Stimulated activated naive B cell treated with anti-CD40 and anti-IgM and Interleukin-4, amounts not matched to agents 10 μg/mL and 1 μg/mL and 100 μg/mL, for 72 hours (primary cell): ENCODE data around the gene POLN.
A peak's percentile ranks its signal among the peaks of the same experiment; 100 is the strongest.

Source experiments
- ATAC-seq, 2 donors: fragments of 150-1000 bp; cut with Tn5 transposase; replicated peaks; 2 replicates each; pipeline ENCODE4 v1.10.0; 2021; ENCODE audit warnings: moderate library complexity in 1 of 2
- DNase-seq: peaks from one replicate; pipeline ENCODE4 v3.0.0; 2021
- H3K27ac Mint-ChIP-seq: one replicate; pipeline ENCODE4 v1.8.0; 2022; ENCODE audit warnings: mild to moderate bottlenecking, mixed read lengths
- H3K27me3 Mint-ChIP-seq, 2 donors: one replicate each; pipeline ENCODE4 v1.8.0; 2022; ENCODE audit warnings: mixed read lengths in 2 of 2
- H3K36me3 Mint-ChIP-seq, 2 donors: one replicate each; pipeline ENCODE4 v1.8.0; 2022; ENCODE audit warnings: mixed read lengths in 2 of 2, mild to moderate bottlenecking in 1 of 2
- H3K4me1 Mint-ChIP-seq, 2 donors: one replicate each; pipeline ENCODE4 v1.8.0; 2022; ENCODE audit warnings: mixed read lengths in 2 of 2, mild to moderate bottlenecking in 1 of 2
- H3K4me3 Mint-ChIP-seq, 2 donors: one replicate each; pipeline ENCODE4 v1.8.0; 2022; ENCODE audit warnings: mild to moderate bottlenecking in 2 of 2, mixed read lengths in 2 of 2, moderate library complexity in 1 of 2
- H3K9me3 Mint-ChIP-seq, 2 donors: one replicate each; pipeline ENCODE4 v1.8.0; 2022; ENCODE audit warnings: mixed read lengths in 2 of 2, mild to moderate bottlenecking in 1 of 2

The POLN gene

DNA sequence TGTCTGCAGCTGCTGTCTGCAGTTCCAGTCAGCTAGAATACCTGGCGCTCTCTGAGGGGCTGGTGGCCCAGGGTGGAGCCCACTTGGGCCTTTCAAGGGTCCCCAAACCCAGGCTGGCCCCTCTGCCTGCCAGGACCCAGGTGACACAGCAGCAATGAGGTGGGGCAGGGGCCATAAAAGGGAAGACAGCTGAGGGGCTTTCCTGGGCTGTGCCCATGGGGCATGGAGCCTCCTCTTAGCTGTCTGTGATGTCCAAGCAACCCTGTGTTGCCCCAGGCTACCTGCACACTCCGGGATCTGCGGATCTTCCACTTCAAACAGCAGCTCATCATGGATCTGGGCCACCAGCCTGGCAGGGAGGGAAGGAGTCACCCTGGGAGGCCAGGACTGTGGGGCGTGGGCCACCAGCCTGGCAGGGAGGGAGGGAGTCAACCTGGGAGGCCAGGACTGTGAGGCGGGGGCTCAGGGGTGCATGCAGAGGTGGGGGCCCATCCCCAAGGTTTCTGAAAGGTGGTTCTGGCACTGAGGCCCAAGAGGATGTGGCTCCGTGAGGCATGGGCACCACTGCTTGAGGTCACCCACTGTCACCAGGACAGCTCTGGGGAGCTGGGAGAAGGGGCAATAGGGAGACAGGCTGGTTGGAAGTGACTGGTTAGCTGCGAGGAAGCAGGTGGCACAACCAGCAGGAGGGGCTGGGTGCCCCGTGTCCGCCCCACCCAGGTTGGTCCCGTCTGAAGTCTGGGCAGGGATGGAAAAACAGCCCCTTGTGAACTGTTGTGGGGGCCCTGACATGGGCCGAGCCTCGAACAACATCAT lies 166.5 kb downstream of the POLN start:
- no peak overlapping the region for H3K4me3 Mint-ChIP-seq
- H3K27me3 Mint-ChIP-seq, result peaks cover 0 to 14% of the 10 kb centered on the region in 2 donors
- H3K27ac Mint-ChIP-seq, result no peak overlapping the region
- no peaks in the 10 kb centered on the region for H3K4me1 Mint-ChIP-seq
- no peak for DNase-seq
- H3K9me3 Mint-ChIP-seq, result peaks cover 0 to 1% of the 10 kb centered on the region in 2 donors
- no peaks in the 10 kb centered on the region for H3K36me3 Mint-ChIP-seq
- no peak for ATAC-seq

- H3K4me1 Mint-ChIP-seq, result no peaks in the 10 kb centered on the region
- DNase-seq (no peak), ATAC-seq (no peak)
- peaks cover 0 to 1% of the 10 kb centered on the region in 2 donors for H3K9me3 Mint-ChIP-seq
- H3K36me3 Mint-ChIP-seq, result no peaks in the 10 kb centered on the region
- no peak overlapping the region for H3K27ac Mint-ChIP-seq
- H3K27me3 Mint-ChIP-seq, result peaks cover 0 to 9% of the 10 kb centered on the region in 2 donors
- H3K4me3 Mint-ChIP-seq, result no peak overlapping the region
Observed at GRCh38 chr4:2074588-2074987, 167.3 kb downstream of the POLN start.

DNA sequence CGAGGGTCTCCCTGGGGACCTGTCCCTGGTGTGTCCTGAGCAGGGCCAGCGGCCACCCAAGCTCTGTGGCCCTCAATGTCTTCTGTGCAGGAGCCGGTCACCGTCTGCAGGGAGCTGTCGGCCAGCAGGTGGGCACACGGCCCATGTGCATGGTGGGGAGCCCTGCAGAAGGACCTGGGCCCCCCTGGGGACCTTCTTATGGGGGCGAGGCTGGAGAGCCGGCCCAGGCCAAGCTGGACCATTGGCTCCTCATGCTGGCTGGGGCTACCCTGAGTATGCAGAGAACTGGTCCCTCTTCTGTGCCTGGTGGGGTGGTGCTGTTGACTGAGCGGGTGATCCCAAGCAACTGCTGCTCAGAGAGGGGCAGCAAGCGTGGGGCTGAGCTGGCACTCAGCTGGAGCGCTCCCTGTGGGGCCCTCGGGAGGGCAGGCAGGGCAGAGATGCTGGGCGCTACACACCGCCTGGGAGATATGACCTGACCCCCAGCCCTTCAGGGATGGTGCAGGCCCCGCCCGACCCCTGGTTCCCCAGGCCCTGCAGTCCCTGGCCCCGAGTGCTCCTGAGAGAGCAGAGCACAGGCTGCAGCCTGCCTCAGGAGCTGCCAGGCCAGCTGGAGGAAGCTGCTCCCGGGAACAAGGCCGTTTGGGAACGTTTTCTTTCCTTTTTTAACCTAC lies 168.0 kb downstream of the POLN start:
- DNase-seq (no peak), ATAC-seq (no peak)
- Mint-ChIP-seq H3K27ac (no peak overlapping the region), H3K4me3 (no peak overlapping the region), H3K9me3 (no peaks in the 10 kb centered on the region), H3K27me3 (peaks cover 0 to 9% of the 10 kb centered on the region in 2 donors), H3K4me1 (no peaks in the 10 kb centered on the region), H3K36me3 (no peaks in the 10 kb centered on the region)

GRCh38 chr4:2072971-2073807 lies 168.7 kb downstream of the POLN start:
- Mint-ChIP-seq H3K27me3 (peaks cover 0 to 9% of the 10 kb centered on the region in 2 donors), H3K4me3 (no peak overlapping the region), H3K36me3 (no peaks in the 10 kb centered on the region), H3K27ac (no peak overlapping the region), H3K9me3 (no peaks in the 10 kb centered on the region), H3K4me1 (no peaks in the 10 kb centered on the region)
- DNase-seq (no peak), ATAC-seq (no peak)

- Mint-ChIP-seq H3K36me3 (no peaks in the 10 kb centered on the region), H3K4me3 (no peak overlapping the region), H3K27me3 (peaks cover 0 to 9% of the 10 kb centered on the region in 2 donors), H3K27ac (peak overlapping the region; percentile 20), H3K4me1 (no peaks in the 10 kb centered on the region), H3K9me3 (no peaks in the 10 kb centered on the region)
- DNase-seq (no peak), ATAC-seq (no peak)
Observed at GRCh38 chr4:2071912-2072867, 169.7 kb downstream of the POLN start.

DNA sequence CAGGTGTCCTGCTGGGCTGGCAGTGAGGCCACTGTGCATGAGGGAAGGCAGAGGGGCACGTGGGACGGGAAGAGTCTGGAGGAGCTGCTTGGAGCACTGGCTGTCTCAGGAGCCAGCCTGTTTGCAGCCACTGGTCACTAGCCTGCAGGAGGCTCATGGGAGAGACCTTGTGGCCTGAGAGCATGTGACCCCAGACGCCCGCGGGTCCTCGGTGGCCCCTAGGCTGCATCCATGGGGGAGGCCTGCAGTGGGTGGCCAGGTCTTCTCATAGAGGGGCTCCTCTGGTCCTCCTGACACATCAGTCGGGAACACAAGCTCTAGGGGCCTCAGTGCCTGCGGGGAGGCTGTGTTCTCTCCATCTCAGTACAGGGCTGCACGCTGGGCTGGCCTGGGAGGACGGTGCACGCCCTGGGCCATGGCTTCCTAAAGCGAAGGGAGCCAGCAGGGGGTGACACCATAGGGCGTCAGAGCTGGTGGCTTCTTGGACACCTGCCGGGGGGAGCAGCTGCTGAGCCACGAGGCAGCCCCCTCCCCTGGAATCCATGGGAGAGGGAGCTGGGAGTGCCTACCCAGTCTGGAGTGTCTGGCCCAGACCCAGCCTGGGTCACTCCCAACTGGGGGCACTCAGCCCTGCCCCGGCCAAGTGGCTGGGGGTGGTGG lies 170.5 kb downstream of the POLN start:
- Mint-ChIP-seq H3K9me3 (no peaks in the 10 kb centered on the region), H3K27ac (no peak overlapping the region), H3K4me1 (no peaks in the 10 kb centered on the region), H3K4me3 (no peak overlapping the region), H3K36me3 (no peaks in the 10 kb centered on the region), H3K27me3 (peaks cover 0 to 9% of the 10 kb centered on the region in 2 donors)
- ATAC-seq (no peak), DNase-seq (no peak)

DNA sequence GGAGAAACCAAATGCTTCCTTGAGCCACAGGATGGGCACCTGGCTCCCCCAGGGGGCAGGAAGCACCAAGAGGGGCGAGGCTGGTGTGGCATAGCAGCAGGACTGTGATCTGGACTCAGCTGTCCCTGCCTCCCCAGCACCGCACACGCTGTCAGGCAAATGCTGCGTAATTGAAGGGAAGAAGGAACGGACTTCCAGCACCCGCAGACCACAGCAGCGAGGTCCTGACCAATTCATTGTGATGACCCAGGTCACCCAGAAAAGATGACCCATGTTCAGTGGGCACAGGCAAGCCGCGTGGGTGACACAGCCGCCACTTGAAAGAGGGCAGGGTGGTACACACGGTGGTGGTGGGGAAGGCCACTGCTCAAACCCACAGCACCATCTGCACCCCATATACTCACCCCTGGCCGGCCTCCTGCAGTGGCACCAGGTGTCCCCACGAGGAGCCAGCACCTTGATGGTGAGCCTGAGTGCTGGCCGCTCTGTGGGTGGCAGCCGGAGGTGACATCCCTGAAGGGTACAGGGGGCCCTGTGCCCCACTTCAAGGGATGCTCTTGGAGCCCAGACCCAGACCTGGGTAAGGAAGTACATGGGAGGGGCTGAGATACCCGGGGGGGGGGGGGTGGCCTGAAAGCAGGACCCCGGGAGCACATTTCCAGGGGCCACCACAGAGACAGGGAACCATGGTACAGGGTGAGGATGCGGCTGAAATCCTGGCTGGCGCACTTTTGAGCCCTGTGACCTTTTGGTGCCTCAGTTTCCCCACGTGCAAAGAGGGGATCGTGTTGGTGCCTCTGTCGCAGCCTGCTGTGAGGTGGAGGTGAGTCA lies 171.3 kb downstream of the POLN start:
- Mint-ChIP-seq H3K4me3 (no peak overlapping the region), H3K27me3 (peaks cover 0 to 9% of the 10 kb centered on the region in 2 donors), H3K36me3 (no peaks in the 10 kb centered on the region), H3K27ac (no peak overlapping the region), H3K4me1 (no peaks in the 10 kb centered on the region), H3K9me3 (no peaks in the 10 kb centered on the region)
- ATAC-seq (no peak), DNase-seq (no peak)

DNA sequence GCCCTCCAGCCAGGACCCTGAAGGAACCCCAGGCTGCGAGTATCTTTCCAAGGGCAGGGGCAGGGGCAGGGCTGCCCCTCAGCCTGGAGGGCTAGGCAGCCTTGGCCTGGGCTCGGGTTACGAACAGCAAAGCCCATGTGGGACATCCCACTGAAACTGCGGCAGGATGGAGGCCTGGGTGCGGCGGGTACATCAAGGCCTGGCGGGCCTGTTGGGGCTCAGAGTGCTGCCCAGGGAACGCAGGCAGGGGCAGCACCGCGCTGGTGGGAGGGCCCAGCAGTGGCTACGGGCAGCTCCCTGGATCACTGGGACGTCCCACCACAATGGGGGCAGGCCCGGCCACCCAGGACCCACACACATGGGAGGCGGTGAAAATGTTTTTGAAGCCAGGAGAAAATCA lies 171.9 kb downstream of the POLN start:
- DNase-seq (no peak), ATAC-seq (no peak)
- Mint-ChIP-seq H3K36me3 (no peaks in the 10 kb centered on the region), H3K4me1 (no peaks in the 10 kb centered on the region), H3K9me3 (no peaks in the 10 kb centered on the region), H3K27ac (no peak overlapping the region), H3K4me3 (no peak overlapping the region), H3K27me3 (peaks cover 0 to 9% of the 10 kb centered on the region in 2 donors)

GRCh38 chr4:2069161-2069971 lies 172.6 kb downstream of the POLN start:
- Mint-ChIP-seq H3K27ac (no peak overlapping the region), H3K27me3 (peaks cover 0 to 9% of the 10 kb centered on the region in 2 donors), H3K36me3 (no peaks in the 10 kb centered on the region), H3K4me3 (no peak overlapping the region), H3K4me1 (peaks cover 0 to 4% of the 10 kb centered on the region in 2 donors), H3K9me3 (no peaks in the 10 kb centered on the region)
- ATAC-seq (no peak), DNase-seq (no peak)

DNA sequence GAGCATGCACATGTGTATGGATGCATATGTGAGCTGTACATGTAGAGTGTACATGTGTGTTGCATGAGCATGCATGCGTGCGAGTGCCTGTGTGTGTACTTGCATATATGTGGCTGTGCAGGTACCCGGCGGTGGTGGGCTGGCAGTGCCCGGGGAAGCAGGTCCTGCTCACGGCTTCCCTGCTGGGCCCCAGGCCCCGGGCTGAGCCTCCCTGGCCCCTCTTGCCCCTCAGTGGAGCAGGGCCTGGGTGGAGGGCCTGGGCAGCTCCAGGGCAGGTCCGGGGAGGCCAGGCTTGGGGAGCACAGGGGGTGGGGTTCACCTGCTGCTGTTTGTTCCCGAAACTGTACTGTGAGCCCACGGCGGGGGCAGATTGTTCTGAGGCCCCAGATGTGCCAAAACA lies 173.4 kb downstream of the POLN start:
- Mint-ChIP-seq H3K4me1 (peaks cover 0 to 4% of the 10 kb centered on the region in 2 donors), H3K27me3 (peaks cover 0 to 9% of the 10 kb centered on the region in 2 donors), H3K27ac (no peak overlapping the region), H3K4me3 (no peak overlapping the region), H3K9me3 (no peaks in the 10 kb centered on the region), H3K36me3 (no peaks in the 10 kb centered on the region)
- ATAC-seq, result no peak
- DNase-seq, result no peak

- H3K27me3 Mint-ChIP-seq, result peaks cover 0 to 9% of the 10 kb centered on the region in 2 donors
- peaks cover 0 to 4% of the 10 kb centered on the region in 2 donors for H3K4me1 Mint-ChIP-seq
- DNase-seq (no peak), ATAC-seq (no peak)
- H3K4me3 Mint-ChIP-seq, result no peak overlapping the region
- H3K36me3 Mint-ChIP-seq, result no peaks in the 10 kb centered on the region
- H3K27ac Mint-ChIP-seq, result no peak overlapping the region
- H3K9me3 Mint-ChIP-seq, result no peaks in the 10 kb centered on the region
Observed at GRCh38 chr4:2068198-2068470, 173.8 kb downstream of the POLN start.
